ENCODE data around the gene CAMTA1. TPM values are rescaled to one million over a fixed set of nuclear protein-coding genes. Genes with fewer than 3 reads are reported as not detected.
"Not testable (repeated sequence)": the region's sequence is repeated elsewhere in the genome, so short reads cannot be mapped to it uniquely, and the experiment has no call there.

CAMTA1 gene
- total RNA-seq, 1 donor from 2014 or later = 63.8 TPM

DNA sequence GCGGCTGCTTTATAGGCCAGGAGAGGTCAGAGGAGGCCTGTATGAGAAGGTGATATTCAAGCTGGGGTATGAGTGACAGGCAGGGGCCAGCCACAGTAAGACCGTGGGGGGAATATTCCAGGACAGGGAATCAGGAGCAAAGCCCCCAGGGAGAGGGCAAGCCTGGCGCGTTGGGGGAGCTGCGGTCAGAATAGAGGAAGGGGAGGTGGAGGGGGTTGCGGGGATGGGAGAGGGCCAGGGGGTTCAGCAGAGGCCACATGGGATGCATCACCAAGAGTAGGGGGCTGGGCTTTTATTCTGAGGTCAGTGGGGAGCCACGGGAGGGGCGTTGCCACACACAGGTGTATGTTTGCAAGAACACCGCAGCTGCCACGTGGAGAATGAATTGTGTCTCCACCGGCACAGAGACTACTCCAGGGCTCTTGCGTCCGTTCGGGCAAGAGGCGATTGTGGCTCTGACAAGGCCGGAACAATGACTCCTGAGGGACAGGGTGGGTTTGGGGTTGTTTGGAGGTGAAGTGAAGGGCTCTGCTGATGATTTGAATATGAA, 901.1 kb downstream of the CAMTA1 start:
- TF ChIP-seq, protein P1, sequence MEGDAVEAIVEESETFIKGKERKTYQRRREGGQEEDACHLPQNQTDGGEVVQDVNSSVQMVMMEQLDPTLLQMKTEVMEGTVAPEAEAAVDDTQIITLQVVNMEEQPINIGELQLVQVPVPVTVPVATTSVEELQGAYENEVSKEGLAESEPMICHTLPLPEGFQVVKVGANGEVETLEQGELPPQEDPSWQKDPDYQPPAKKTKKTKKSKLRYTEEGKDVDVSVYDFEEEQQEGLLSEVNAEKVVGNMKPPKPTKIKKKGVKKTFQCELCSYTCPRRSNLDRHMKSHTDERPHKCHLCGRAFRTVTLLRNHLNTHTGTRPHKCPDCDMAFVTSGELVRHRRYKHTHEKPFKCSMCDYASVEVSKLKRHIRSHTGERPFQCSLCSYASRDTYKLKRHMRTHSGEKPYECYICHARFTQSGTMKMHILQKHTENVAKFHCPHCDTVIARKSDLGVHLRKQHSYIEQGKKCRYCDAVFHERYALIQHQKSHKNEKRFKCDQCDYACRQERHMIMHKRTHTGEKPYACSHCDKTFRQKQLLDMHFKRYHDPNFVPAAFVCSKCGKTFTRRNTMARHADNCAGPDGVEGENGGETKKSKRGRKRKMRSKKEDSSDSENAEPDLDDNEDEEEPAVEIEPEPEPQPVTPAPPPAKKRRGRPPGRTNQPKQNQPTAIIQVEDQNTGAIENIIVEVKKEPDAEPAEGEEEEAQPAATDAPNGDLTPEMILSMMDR (IDR thresholded peaks at IDR 0.05) = no peak
- no peak overlapping the region for H3K27ac Mint-ChIP-seq (ENCODE audit: unreplicated experiment)
- DNase-seq (ENCODE audit: low spot score) = peak; percentile 57
- H3K9me3 Mint-ChIP-seq (ENCODE audit: low read depth) = no peaks in the 10 kb centered on the region
- H3K36me3 Mint-ChIP-seq (ENCODE audit: low read depth) = no peaks in the 10 kb centered on the region
- H3K4me1 Mint-ChIP-seq (ENCODE audit: low read depth) = no peaks in the 10 kb centered on the region
- H3K4me3 Mint-ChIP-seq (ENCODE audit: unreplicated experiment) = no peak overlapping the region
- H3K27me3 Mint-ChIP-seq (ENCODE audit: low read depth) = peaks cover 27% of the 10 kb centered on the region

DNA sequence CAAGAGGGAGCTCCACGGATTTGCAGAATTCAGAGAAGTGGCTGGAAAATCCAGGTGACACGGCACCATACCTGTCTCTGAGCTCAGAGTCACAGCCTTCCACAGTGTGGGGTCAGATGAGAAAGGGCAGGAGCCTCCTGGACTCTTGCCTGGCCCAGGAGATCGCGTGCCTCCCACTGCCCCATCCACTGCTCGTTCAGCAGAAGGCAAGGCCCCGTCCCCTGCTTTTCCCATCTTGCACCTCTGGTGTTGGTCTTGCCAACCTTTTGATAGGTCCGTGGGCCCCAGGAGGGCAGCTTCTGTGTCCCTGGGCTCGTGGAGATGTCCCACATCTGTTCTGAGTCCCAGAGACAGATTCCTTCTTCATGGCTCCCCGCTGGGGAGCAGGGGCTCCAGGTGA, 902.2 kb downstream of the CAMTA1 start:
- DNase-seq (ENCODE audit: low spot score) = peak; percentile 57
- TF ChIP-seq, protein P1 (IDR thresholded peaks at IDR 0.05) = no peak
- no peak overlapping the region for H3K27ac Mint-ChIP-seq (ENCODE audit: unreplicated experiment)
- no peaks in the 10 kb centered on the region for H3K36me3 Mint-ChIP-seq (ENCODE audit: low read depth)
- peaks cover 29% of the 10 kb centered on the region for H3K27me3 Mint-ChIP-seq (ENCODE audit: low read depth)
- H3K9me3 Mint-ChIP-seq (ENCODE audit: low read depth) = no peaks in the 10 kb centered on the region
- H3K4me1 Mint-ChIP-seq (ENCODE audit: low read depth) = no peaks in the 10 kb centered on the region
- no peak overlapping the region for H3K4me3 Mint-ChIP-seq (ENCODE audit: unreplicated experiment)

DNA sequence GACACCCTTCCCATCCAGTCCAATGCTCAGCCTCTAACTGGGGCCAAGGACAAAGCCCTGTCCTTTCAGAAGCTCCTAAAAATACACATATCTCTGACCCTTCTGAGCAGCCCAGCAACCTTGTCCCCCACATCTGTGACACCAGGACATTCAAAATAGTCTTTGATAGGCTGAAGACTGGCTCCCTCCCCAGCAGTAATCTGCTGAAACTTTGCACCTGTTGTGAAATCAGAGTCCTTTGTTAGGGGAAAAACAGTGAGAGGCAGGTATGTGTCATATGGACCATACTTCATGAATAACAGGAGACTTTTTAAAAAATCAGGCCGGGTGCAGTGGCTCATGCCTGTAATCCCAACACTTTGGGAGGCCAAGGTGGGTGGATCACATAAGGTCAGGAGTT, 903.4 kb downstream of the CAMTA1 start:
- H3K27me3 Mint-ChIP-seq (ENCODE audit: low read depth) = peaks cover 31% of the 10 kb centered on the region

DNA sequence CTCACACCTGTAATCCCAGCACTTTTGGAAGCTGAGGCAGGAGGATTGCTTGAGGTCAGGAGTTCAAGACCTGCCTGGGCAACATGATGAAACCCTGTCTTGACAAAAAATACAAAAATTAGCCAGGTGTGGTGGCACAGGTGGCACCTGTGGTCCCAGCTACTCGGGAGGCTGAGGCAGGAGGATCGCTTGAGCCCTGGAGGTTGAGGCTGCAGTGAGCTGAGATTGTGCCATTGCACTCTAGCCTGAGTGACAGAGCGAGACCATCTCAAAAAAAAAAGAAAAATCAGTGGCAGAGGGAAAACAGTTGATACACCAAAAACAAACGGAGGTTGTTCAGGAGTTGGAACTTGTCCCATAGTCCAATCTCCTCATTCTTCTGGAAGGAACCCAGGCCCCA, 904.1 kb downstream of the CAMTA1 start:
- not testable (repeated sequence) for H3K4me1 Mint-ChIP-seq (ENCODE audit: low read depth); H3K27ac Mint-ChIP-seq (ENCODE audit: unreplicated experiment); H3K4me3 Mint-ChIP-seq (ENCODE audit: unreplicated experiment); H3K36me3 Mint-ChIP-seq (ENCODE audit: low read depth)
- DNase-seq (ENCODE audit: low spot score) = peak; percentile 1
- Mint-ChIP-seq H3K27me3 (ENCODE audit: low read depth) (peaks cover 35% of the 10 kb centered on the region), H3K9me3 (ENCODE audit: low read depth) (peaks cover 12% of the 10 kb centered on the region)

More for the DNA sequence above, 903.4 kb downstream of the CAMTA1 start:
- Mint-ChIP-seq H3K4me3 (ENCODE audit: unreplicated experiment) (no peak overlapping the region), H3K4me1 (ENCODE audit: low read depth) (no peaks in the 10 kb centered on the region), H3K36me3 (ENCODE audit: low read depth) (peaks cover 5% of the 10 kb centered on the region), H3K27ac (ENCODE audit: unreplicated experiment) (no peak overlapping the region), H3K9me3 (ENCODE audit: low read depth) (peaks cover 8% of the 10 kb centered on the region)
- no peak for DNase-seq (ENCODE audit: low spot score)
- TF ChIP-seq, protein P1 (IDR thresholded peaks at IDR 0.05) = no peak

DNA sequence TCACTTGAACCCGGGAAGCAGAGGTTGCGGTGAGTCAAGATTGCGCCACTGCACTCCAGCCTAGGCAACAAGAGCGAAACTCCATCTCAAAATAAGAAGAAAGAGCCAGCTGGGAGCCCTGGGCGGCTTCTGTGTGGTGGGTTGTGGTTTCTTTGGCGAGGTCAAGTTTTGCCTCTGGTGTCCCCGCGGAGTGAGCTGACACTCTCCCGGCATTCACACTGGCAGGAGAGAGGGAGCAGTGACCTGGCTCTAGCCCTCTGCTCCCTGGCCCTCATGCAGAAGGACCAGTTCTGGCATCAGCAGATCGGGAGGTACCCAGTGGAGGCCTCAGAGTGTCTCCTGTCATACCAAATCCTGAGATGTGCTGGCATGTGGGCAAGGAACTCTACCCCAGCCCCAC, 904.8 kb downstream of the CAMTA1 start:
- Mint-ChIP-seq H3K4me1 (ENCODE audit: low read depth) (no peaks in the 10 kb centered on the region), H3K27me3 (ENCODE audit: low read depth) (peaks cover 32% of the 10 kb centered on the region), H3K9me3 (ENCODE audit: low read depth) (peaks cover 12% of the 10 kb centered on the region), H3K36me3 (ENCODE audit: low read depth) (peaks cover 9% of the 10 kb centered on the region), H3K27ac (ENCODE audit: unreplicated experiment) (no peak overlapping the region), H3K4me3 (ENCODE audit: unreplicated experiment) (no peak overlapping the region)
- TF ChIP-seq, protein P1 (IDR thresholded peaks at IDR 0.05) = no peak
- DNase-seq (ENCODE audit: low spot score) = peak; percentile 61

DNA sequence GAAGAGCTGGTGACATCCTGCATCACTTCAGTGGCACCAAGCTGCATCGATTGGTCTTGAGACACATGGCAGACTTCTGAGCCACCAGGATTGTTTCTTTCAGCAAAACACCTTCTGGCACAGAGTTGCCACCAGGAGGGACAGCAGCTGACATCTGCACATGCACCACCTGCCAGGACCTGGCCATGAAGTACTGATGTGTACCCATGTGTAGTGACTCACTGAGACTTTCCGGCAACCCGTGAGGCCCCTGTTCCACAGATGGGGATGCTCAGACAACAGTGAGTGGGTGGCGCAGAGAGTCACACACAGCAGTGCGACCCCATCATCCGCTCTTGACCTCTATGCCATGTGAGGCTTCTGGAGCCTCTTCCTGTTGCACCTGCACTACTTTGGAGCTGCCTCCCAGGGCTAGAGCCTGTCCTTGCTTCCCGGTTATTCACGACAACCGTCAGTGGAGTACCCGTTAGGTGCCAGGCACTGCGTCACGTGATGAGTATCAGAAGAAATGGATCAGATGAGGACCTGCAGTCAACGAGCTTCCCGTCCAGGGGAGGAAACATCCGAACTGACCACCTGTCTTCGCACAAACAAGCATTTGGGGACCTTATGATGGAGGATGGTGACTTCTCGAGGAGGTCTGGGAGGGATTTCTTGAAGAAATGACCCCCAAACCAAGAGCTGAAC, 905.4 kb downstream of the CAMTA1 start:
- peak; percentile 54 for DNase-seq (ENCODE audit: low spot score)
- Mint-ChIP-seq H3K4me3 (ENCODE audit: unreplicated experiment) (no peak overlapping the region), H3K4me1 (ENCODE audit: low read depth) (no peaks in the 10 kb centered on the region), H3K27me3 (ENCODE audit: low read depth) (peaks cover 30% of the 10 kb centered on the region), H3K27ac (ENCODE audit: unreplicated experiment) (no peak overlapping the region), H3K36me3 (ENCODE audit: low read depth) (peaks cover 9% of the 10 kb centered on the region), H3K9me3 (ENCODE audit: low read depth) (peaks cover 12% of the 10 kb centered on the region)
- TF ChIP-seq, protein P1 (IDR thresholded peaks at IDR 0.05) = no peak
